Measurements from ENCODE around the gene FCN3. TPM values are rescaled to one million over a fixed set of nuclear protein-coding genes. Genes with fewer than 3 reads are reported as not detected.

FCN3 gene
- total RNA-seq, 4 donors from 2014 or later, result not detected

GRCh38 chr1:27379564-27380122 is 5.0 kb upstream of the FCN3 start:
- H3K27me3 ChIP-seq, result no peaks in the 10 kb centered on the region
- no peak overlapping the region for H3K27ac ChIP-seq
- no peaks in the 10 kb centered on the region for H3K36me3 ChIP-seq
- no peak for DNase-seq
- H3K4me1 ChIP-seq, result peaks cover 0 to 7% (median 0%) of the 10 kb centered on the region in 4 donors
- no peaks in the 10 kb centered on the region for H3K9me3 ChIP-seq
- no peak overlapping the region for H3K4me3 ChIP-seq
- TF ChIP-seq, protein P1, sequence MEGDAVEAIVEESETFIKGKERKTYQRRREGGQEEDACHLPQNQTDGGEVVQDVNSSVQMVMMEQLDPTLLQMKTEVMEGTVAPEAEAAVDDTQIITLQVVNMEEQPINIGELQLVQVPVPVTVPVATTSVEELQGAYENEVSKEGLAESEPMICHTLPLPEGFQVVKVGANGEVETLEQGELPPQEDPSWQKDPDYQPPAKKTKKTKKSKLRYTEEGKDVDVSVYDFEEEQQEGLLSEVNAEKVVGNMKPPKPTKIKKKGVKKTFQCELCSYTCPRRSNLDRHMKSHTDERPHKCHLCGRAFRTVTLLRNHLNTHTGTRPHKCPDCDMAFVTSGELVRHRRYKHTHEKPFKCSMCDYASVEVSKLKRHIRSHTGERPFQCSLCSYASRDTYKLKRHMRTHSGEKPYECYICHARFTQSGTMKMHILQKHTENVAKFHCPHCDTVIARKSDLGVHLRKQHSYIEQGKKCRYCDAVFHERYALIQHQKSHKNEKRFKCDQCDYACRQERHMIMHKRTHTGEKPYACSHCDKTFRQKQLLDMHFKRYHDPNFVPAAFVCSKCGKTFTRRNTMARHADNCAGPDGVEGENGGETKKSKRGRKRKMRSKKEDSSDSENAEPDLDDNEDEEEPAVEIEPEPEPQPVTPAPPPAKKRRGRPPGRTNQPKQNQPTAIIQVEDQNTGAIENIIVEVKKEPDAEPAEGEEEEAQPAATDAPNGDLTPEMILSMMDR (IDR thresholded peaks at IDR 0.05), result no peak

DNA sequence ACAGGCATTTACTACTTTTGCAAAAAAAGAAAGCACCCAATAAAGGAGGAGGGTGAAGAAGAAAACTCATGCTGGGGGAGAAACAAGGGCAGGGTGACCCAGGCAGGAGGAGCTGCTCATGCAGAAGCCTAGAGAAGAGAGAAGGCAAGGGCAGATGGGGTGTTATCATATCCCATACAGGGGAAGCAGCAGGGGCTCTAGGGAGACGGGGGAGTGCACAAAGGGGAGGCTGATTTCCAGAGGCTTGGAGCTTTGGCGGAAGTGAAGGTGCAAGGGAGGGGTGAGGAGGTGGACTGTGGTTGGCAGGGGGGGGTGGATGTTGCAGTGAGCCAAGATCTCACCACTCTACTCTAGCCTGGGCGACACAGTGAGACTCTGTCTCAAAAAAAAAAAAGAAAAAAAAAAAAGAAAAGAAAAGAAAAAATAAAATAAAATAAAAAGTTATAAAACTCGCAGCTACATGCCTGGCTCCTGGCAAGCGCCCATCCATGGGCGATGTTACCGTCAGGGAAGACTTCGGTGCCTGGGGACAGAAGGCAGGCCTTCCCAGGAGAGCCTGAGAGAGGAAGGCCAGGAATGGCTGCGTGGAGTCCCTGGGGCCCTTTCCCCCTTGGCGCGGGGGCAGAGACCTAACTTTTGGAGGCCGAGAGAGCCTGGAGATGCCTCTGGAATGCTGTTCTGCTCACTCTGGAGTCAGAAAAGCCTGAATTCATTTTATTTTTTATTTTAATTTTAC is 3.3 kb upstream of the FCN3 start:
- Histone ChIP-seq H3K4me1 (peaks cover 0 to 4% (median 0%) of the 10 kb centered on the region in 4 donors), H3K9me3 (no peaks in the 10 kb centered on the region), H3K4me3 (no peak overlapping the region), H3K36me3 (no peaks in the 10 kb centered on the region), H3K27ac (no peak overlapping the region), H3K27me3 (no peaks in the 10 kb centered on the region)
- TF ChIP-seq POLR2A (IDR thresholded peaks at IDR 0.05), result no peak
- TF ChIP-seq, protein P1 (IDR thresholded peaks at IDR 0.05), result no peak
- DNase-seq, result no peak

GRCh38 chr1:27372808-27373690 is 1.6 kb downstream of the FCN3 start:
- H3K36me3 ChIP-seq, result no peaks in the 10 kb centered on the region
- H3K9me3 ChIP-seq, result no peaks in the 10 kb centered on the region
- peaks cover 0 to under 1% (median 0%) of the 10 kb centered on the region in 4 donors for H3K4me1 ChIP-seq
- TF ChIP-seq, protein P1 (IDR thresholded peaks at IDR 0.05), result no peak
- no peak for TF ChIP-seq POLR2A (IDR thresholded peaks at IDR 0.05)
- no peak for DNase-seq
- H3K27me3 ChIP-seq, result no peaks in the 10 kb centered on the region
- H3K4me3 ChIP-seq, result no peak overlapping the region
- H3K27ac ChIP-seq, result no peak overlapping the region

GRCh38 chr1:27372022-27372807 is 2.4 kb downstream of the FCN3 start:
- Histone ChIP-seq H3K4me1 (peaks cover 0 to 8% (median 1%) of the 10 kb centered on the region in 4 donors), H3K27ac (no peak overlapping the region)
- DNase-seq, result no peak

More at GRCh38 chr1:27372022-27372807, 2.4 kb downstream of the FCN3 start:
- no peaks in the 10 kb centered on the region for H3K36me3 ChIP-seq
- no peaks in the 10 kb centered on the region for H3K27me3 ChIP-seq
- H3K4me3 ChIP-seq, result no peak overlapping the region
- TF ChIP-seq, protein P1 (IDR thresholded peaks at IDR 0.05), result no peak
- TF ChIP-seq POLR2A (IDR thresholded peaks at IDR 0.05), result no peak
- no peaks in the 10 kb centered on the region for H3K9me3 ChIP-seq
